ENCODE data around the gene AQP2. TPM values are rescaled to one million over a fixed set of nuclear protein-coding genes. Genes with fewer than 3 reads are reported as not detected.

AQP2 gene
- total RNA-seq, 1 donor = not detected

- no peak overlapping the region for H3K4me3 ChIP-seq (ENCODE audit: low read length)
These were observed 39.7 kb downstream of the AQP2 start for GRCh38 chr12:49990273-49990672.

GRCh38 chr12:49998453-49998852 is 47.9 kb downstream of the AQP2 start:
- no peaks in the 10 kb centered on the region for H3K9me3 ChIP-seq (ENCODE audit: low read depth, low read length)
- H3K27me3 ChIP-seq (ENCODE audit: insufficient read depth, low read length) = no peaks in the 10 kb centered on the region
- no peaks in the 10 kb centered on the region for H3K4me1 ChIP-seq (ENCODE audit: insufficient read depth, low read length)
- H3K4me3 ChIP-seq (ENCODE audit: low read length) = no peak overlapping the region

More at GRCh38 chr12:49990273-49990672, 39.7 kb downstream of the AQP2 start:
- Histone ChIP-seq H3K27me3 (ENCODE audit: insufficient read depth, low read length) (no peaks in the 10 kb centered on the region), H3K9me3 (ENCODE audit: low read depth, low read length) (no peaks in the 10 kb centered on the region), H3K4me1 (ENCODE audit: insufficient read depth, low read length) (peaks cover 44% of the 10 kb centered on the region)

- Histone ChIP-seq H3K4me1 (ENCODE audit: insufficient read depth, low read length) (no peaks in the 10 kb centered on the region), H3K27me3 (ENCODE audit: insufficient read depth, low read length) (no peaks in the 10 kb centered on the region), H3K4me3 (ENCODE audit: low read length) (no peak overlapping the region), H3K9me3 (ENCODE audit: low read depth, low read length) (no peaks in the 10 kb centered on the region)
These were observed 53.1 kb downstream of the AQP2 start for GRCh38 chr12:50003595-50003994.

GRCh38 chr12:50004696-50005095 is 54.2 kb downstream of the AQP2 start:
- H3K27me3 ChIP-seq (ENCODE audit: insufficient read depth, low read length) = no peaks in the 10 kb centered on the region
- H3K9me3 ChIP-seq (ENCODE audit: low read depth, low read length) = no peaks in the 10 kb centered on the region
- H3K4me3 ChIP-seq (ENCODE audit: low read length) = no peak overlapping the region
- H3K4me1 ChIP-seq (ENCODE audit: insufficient read depth, low read length) = no peaks in the 10 kb centered on the region

- H3K4me3 ChIP-seq (ENCODE audit: low read length) = no peak overlapping the region
- no peaks in the 10 kb centered on the region for H3K4me1 ChIP-seq (ENCODE audit: insufficient read depth, low read length)
- no peaks in the 10 kb centered on the region for H3K27me3 ChIP-seq (ENCODE audit: insufficient read depth, low read length)
- no peaks in the 10 kb centered on the region for H3K9me3 ChIP-seq (ENCODE audit: low read depth, low read length)
These were observed 54.6 kb downstream of the AQP2 start for GRCh38 chr12:50005175-50005574.

GRCh38 chr12:50006280-50006679 is 55.7 kb downstream of the AQP2 start:
- Histone ChIP-seq H3K4me3 (ENCODE audit: low read length) (no peak overlapping the region), H3K9me3 (ENCODE audit: low read depth, low read length) (no peaks in the 10 kb centered on the region), H3K27me3 (ENCODE audit: insufficient read depth, low read length) (no peaks in the 10 kb centered on the region), H3K4me1 (ENCODE audit: insufficient read depth, low read length) (no peaks in the 10 kb centered on the region)

- Histone ChIP-seq H3K27me3 (ENCODE audit: insufficient read depth, low read length) (no peaks in the 10 kb centered on the region), H3K9me3 (ENCODE audit: low read depth, low read length) (no peaks in the 10 kb centered on the region), H3K4me3 (ENCODE audit: low read length) (no peak overlapping the region), H3K4me1 (ENCODE audit: insufficient read depth, low read length) (no peaks in the 10 kb centered on the region)
These were observed 56.4 kb downstream of the AQP2 start for GRCh38 chr12:50006754-50007442.

Other genes starting within 250 kb of the AQP2 start
- 19.8 TPM for gene FMNL3, start 243.3 kb upstream of the AQP2 start, total RNA-seq
- gene TMBIM6, start 209.2 kb upstream of the AQP2 start, total RNA-seq = 288 TPM
- gene NCKAP5L, start 122.3 kb upstream of the AQP2 start, total RNA-seq = 13.7 TPM
- 4.7 TPM for gene BCDIN3D, start 107.6 kb upstream of the AQP2 start, total RNA-seq
- gene FAIM2, start 46.8 kb upstream of the AQP2 start, total RNA-seq = not detected
- not detected for gene AQP5, start 11.1 kb downstream of the AQP2 start, total RNA-seq
- gene AQP6, start 22.2 kb downstream of the AQP2 start, total RNA-seq = not detected
- gene RACGAP1, start 74.8 kb downstream of the AQP2 start, total RNA-seq = 3.7 TPM
- under 0.01 TPM for gene ASIC1, start 106.9 kb downstream of the AQP2 start, total RNA-seq
- gene SMARCD1, start 134.6 kb downstream of the AQP2 start, total RNA-seq = 74.3 TPM
- gene GPD1, start 153.3 kb downstream of the AQP2 start, total RNA-seq = 0.21 TPM
- gene COX14, start 161.5 kb downstream of the AQP2 start, total RNA-seq = 34.3 TPM
- 30.3 TPM for gene CERS5, start 216.6 kb downstream of the AQP2 start, total RNA-seq